HG02588 (cell line): Measurements from ENCODE around the gene LMOD1.
"Not testable (repeated sequence)": the region's sequence is repeated elsewhere in the genome, so short reads cannot be mapped to it uniquely, and the experiment has no call there.

Experiments used
- ATAC-seq: cut with Tn5 transposase; IDR thresholded peaks from one replicate; pipeline ENCODE4 v1.9.1; 2021; ENCODE audit warnings: mild to moderate bottlenecking, moderate library complexity; ENCODE audit not compliant: unreplicated experiment

The LMOD1 gene

DNA sequence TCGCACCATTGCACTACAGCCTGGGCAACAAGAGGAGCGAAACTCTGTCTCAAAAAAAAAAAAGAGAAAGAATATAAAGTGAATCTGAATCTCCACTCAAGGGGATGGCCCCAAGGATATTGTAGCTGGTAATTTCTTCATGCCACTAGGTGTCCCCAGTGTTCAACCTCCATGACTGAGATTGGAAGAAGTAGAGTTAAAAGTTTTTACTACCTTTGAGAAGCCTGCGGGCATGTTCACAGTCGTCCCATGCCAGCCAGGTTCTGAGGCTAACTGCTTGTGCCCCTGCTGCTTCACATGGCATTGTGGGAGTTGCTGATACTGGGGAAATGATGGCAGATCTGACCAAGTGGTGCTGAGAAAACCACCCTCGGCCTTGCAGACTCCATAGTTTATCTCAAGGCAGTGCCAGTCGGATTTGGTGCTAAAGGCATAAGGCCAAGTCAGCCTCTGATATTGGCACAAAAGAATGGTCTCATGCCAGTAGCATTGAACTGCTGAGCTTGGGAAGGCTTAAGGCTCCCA is 68.4 kb downstream of the LMOD1 start:
- ATAC-seq, result no peak

DNA sequence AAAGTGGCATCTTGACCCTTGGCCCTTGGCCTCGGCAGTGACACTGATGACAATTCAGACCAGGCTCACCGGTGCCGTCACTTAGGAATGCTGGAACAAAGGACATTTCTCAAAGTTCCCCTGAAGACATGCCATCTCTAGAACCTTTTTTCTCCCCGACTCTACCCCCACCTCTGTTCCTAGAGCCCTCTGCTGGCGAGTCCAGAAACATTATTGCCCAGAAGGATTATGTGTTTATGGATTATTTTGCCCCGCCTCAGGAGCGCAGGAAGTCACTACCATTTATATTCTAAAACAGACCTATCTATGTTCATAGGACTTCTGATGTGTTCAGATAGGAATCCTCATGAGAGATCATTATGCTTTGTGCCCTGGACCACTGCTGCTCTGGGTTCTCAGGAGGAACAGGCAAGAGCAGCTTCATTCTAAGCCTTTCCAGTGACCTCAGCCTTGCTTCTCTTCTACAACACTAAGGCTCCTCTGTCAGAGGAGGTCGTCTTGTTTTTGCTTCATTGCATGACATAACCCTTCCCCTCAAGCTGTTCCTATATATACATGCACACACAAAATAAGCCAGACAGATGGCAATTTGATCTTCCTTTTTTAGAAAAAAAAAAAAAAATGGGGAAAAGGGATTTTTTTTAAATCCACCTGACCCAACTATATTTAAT is 70.1 kb downstream of the LMOD1 start:
- ATAC-seq, result no peak

DNA sequence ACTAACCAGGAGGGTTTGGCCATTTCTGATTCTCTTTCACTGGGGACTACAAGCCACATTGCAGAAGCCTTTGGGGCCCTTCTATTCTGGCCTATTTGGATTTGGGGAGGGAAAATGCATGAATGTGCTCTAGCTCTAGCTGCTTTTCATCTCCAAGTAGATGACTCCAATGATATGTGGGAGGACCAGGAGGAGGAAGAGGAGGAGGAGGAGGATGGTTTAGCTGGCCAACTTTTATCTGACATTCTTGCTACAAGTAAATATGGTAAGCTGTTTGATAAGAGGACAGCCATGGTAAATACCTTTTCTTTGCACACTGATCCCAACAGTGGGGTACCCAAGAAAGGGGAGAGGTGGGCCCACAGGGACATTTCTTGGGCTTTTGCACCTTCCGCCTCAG is 71.7 kb downstream of the LMOD1 start:
- ATAC-seq, result no peak

DNA sequence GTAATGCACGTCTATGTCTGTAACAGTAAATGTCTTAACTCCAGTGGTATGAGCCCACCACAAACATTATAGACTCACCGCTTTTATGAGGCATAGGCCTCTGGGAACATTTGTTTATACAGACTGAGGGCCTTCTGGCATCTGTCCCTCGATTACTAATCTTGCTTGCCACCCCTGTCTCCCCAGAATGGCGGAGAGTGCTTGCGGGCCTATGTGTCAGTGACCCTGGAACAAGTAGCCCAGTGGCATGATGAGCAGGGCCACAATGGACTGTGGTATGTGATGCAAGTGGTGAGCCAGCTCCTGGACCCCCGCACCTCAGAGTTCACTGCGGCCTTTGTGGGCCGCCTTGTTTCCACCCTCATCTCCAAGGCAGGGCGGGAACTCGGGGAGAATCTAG is 76.0 kb downstream of the LMOD1 start:
- ATAC-seq, result no peak

DNA sequence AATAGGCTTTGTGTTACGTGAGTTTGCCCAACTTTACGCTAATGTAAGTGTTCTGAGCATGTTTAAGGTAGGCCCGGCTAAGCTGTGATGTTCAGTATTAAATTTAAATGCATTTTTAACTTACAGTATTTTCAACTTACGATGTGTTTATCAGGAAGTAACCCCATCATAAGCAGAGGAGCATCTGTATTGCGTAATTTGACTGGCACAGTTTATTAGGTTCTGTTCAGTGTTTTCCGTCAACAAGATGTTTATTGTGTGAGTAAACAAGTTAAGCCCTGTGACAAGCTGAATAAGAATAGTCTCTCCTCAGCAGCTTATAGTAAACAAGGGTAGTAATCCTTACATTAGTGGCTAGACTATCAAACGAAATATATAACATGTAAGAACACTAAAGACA is 84.9 kb downstream of the LMOD1 start:
- ATAC-seq, result no peak

DNA sequence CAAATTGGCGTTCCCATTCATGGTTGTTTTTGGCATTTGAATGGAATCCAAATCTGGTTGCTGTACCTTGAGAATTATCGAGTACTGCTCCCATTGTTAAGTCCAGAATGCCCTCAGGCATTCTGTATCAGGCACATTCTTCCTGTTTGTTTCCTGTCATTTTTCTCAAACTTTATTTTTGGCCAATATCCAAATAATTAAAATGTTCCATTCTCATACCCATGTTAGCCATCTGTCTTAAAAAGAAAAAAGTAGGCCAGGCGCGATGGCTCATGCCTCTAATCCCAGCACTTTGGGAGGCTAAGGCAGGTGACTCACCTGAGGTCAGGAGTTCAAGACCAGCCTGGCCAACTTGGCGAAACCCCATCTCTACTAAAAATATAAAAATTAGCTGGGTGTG is 86.9 kb downstream of the LMOD1 start:
- ATAC-seq, result no peak

DNA sequence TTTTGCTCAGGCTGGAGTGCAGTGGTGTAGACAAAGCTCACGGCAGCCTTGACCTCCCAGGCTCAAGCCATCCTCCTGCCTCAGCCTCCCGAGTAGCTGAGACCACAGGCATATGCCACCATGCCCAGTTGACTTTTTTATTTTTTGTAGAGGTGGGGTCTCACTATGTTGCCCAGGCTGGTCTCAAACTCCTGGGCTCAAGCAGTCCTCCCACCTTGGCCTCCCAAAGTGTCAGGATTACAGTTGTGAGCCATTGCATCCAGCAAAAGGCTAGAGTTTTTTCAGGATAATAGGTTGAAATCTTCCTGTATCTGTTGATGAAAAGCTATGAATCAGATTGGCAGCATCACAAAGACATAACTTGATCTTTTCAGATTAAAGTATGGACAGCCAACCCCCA is 89.6 kb downstream of the LMOD1 start:
- not testable (repeated sequence) for ATAC-seq

DNA sequence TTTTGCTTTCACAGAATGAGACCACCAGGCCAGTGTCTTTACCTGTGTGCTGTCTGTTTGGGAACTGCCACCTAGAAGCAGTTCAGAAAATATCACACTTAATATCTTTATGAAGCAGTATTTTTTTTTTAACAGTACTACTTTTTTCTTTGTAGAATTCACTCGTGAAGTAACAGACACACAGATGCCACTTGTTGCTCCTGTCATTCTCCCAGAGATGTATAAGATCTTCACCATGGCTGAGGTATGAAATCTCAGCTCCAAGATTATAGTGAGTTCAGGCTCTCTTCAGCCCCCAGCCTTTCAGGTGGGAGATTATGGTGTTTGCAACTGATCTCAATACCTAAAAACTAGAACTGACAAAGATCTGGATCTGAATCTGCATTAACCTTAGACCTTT is 94.4 kb downstream of the LMOD1 start:
- no peak for ATAC-seq

DNA sequence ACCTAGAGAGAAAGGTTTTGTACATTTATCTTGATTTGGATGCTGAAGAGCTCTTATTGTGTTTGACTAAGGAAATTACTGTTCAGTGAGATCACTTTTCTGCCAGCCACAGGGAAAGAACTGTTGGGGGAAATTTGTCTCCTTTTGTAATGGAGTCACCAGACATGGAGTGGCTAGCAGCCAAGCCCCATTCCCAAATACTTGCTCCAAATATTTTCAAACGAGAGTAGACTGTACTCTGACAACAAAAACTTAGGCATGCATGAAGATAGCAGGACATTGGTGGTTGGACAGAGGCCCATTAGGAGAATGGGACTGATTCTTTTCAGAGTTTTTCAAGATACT is 96.3 kb downstream of the LMOD1 start:
- ATAC-seq, result no peak

DNA sequence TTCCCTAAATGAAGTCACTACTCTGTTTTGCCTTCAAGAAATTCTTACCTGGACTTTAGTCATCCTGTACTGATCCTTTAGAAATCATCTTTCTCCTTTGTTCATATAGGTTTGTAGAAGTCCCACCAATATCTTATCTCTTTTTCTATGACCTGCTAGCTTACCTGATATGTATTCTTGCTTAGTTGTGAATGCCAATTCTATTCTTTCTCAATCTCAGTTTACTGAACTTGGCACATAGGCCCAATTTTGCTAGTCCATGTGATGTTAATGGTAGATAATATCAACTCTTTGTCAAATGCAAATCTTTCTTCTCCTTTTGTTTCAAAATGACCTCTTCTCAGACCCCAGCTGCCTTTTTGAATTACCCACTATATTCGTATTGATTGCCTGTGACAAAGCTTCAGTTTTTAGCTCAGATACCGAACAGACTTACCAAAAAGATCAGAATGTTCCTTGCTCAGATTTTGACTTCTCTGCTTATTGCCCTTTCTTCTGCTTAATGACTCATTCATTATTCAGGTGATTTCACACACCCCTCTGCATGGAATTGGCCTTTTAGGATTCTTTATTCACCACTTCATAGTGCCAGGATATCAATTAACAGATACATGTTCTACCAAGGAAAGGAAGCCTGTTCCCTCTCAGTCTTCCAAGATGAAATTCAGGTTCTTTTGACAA is 96.8 kb downstream of the LMOD1 start:
- no peak for ATAC-seq

DNA sequence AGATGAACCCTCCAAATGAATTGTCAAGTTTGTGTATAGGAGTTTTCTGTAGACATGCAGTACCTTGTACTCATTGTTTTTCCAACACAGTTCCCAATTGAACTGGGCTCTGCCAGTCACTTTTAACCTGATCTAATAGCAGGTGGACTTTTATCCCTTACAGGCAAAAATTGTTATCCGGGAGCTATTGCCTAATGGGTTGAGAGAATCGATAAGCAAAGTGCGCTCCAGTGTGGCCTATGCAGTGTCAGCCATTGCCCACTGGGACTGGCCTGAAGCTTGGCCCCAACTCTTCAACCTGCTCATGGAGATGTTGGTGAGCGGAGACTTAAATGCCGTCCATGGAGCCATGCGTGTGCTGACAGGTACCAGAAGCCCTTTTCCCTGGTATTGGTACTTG is 98.1 kb downstream of the LMOD1 start:
- ATAC-seq, result no peak

DNA sequence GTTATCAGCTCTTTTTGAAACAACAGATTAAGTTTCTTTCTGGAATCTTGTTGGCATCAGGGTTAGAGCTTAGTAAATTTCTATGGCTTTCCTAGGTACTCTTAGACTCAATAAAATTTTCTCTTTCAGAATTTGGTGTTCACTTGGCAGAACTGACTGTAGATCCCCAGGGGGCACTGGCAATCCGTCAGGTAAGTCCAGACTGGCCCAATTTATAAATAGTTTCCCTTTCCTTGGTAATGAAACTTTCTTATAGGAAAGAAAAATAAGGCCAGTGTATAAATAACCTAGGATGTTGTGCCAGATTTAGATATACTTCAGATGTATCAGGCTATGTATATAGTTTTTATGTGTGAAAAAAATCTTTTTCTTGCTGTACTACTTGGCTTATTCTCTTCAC is 99.2 kb downstream of the LMOD1 start:
- ATAC-seq, result no peak
